ENCODE measurements around the gene TMEM163.

The TMEM163 gene

GRCh38 chr2:134721596-134721995, 2.8 kb upstream of the TMEM163 start:
- no peak for DNase-seq

- DNase-seq = no peak
Measured at GRCh38 chr2:134718023-134718816, 580 bp downstream of the TMEM163 start.

GRCh38 chr2:134717286-134718022, 1.3 kb downstream of the TMEM163 start:
- DNase-seq = no peak

- no peak for DNase-seq
Measured at GRCh38 chr2:134716721-134717243, 2.0 kb downstream of the TMEM163 start.

DNA sequence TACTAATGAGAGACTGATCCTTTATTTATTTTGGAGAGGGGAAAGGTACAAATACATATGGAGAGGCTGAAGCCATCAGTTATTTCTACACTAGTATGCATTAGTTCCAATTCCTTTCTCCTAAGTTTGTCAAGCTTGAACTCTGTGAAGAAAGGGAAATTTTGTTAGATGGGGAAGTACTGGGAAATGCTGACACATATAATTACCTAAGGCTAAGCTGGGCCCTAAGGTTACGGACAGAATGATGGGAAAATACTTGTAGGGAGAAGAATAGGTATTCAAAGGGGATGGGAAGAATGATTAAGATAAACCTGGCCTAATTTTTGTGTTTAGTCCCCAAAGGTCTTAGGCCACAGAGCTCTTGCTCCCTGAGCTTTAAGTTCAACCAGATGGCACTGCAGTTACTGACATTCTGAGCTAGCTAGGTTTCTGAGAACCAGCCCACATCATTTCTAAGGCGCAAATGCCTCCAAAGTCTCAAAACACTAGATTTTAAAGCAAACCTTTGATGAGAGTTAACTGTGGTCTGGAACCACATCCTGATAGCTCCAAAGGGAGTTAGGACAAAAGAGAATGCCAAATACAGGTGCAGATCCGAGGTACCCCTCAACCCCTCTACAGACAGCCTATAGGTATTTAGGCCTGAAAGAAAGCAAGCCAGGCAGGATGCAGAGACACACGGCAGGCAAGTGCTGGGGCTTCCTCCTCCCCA, 2.7 kb downstream of the TMEM163 start:
- DNase-seq = no peak

DNA sequence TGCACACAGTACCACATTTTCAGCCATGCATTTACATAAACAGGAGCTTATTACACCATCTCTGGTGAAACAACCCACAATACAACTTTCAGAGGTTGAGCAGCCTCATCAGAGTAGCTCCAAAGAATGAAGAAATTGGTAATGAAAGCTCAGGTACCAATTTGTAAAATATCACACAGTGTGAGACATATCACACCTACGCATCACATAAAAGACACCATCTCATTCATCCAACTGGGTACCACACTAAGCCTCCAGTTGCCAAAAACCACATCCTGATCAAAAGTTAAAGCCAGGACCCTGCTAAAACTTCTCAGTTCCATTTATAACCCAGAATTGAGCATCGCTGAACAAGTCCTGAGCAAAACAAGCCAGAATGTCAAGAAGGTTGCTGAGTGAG, 4.6 kb downstream of the TMEM163 start:
- DNase-seq = no peak

- no peak for DNase-seq
Measured at GRCh38 chr2:134713606-134714005, 5.2 kb downstream of the TMEM163 start.

GRCh38 chr2:134713176-134713575, 5.6 kb downstream of the TMEM163 start:
- no peak for DNase-seq

DNA sequence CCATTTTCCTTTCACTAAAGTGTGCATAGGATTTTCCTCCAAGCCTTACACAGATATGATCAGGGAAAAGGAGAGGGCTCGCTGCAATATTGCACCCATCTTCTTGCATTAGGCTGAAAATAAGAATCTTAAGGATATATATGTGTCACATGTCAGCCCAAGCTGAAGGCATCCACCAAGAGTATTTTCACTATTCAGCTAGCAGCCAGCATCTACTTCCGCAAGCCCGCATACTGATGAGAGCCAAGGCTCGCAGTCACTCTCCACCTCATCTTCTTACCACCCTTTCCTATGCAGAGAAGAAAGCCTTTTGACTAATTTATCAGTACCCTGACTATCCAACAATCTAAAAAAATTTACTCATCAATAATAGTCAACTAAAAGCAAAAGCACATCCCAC, 6.1 kb downstream of the TMEM163 start:
- DNase-seq = no peak

- DNase-seq = no peak
Measured at GRCh38 chr2:134712299-134712698, 6.5 kb downstream of the TMEM163 start.

DNA sequence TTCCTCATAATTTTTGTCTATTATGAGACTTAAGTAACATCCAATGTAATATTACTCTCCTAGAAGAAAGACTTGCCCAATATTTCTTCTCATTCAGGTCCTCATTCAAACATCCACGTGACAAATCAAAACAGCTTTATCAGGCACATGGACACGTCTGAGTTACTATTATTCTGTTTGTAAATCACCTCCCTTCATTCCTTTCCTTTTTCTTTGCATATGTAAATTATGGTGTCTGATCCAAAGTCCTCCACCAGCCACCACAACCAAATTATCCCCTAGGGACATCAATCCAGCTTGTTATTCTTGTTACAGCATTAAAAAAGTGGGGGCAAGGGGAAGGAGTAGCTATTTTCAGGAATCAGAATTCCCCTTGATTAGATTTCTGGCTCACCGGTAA, 7.1 kb downstream of the TMEM163 start:
- DNase-seq = no peak

DNA sequence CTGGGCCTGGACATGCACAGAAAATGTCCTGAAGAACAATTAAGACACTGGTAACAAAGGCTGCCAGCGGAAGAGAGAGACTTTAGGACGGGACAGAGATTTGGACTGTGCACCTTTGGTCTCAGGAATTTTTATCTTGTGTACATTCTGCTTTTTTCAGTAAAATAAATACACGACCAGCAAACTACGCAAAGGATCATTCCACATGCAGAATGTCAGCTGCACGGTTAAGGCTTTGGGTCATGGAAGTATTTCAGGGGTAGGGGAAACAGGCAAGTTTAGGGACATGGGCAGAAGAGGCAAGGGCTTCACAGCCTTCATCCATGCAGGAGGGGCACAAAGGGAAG, 11.5 kb downstream of the TMEM163 start:
- DNase-seq = no peak

DNA sequence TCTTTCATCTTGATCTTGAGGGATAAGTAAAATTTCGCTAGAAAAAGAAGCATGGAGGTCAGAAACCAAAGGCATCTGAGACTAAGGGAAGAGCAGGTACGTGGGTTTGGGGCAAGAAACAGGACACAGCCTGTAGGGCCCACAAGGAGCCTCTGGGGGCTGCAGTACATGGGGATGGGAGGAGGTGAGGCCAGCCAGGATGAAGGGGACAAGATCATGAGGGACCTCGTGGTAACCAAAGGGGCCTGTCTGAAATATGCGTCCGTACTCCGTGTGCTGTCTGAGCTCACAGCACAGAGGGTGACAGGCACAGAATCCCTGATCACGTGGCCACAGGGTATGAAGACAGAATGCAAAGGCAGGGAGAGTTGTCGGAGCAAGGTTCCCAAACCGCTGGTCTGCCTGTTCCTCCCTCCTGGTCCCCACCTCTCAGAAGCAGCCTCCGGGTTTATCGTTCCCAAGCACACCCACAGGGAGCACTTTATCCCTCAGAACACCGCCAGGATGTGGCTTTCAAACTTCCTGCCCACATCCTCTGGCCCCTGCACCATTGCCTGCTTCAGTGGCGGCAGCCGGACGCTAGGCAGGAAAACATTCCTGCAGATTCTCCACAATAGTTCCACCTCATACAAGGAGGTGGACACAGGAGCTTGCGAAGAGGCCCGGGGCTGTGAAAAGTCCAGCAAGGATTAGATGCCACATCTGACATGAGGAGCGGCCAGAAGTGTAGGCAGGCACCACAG, 12.0 kb downstream of the TMEM163 start:
- DNase-seq = no peak

DNA sequence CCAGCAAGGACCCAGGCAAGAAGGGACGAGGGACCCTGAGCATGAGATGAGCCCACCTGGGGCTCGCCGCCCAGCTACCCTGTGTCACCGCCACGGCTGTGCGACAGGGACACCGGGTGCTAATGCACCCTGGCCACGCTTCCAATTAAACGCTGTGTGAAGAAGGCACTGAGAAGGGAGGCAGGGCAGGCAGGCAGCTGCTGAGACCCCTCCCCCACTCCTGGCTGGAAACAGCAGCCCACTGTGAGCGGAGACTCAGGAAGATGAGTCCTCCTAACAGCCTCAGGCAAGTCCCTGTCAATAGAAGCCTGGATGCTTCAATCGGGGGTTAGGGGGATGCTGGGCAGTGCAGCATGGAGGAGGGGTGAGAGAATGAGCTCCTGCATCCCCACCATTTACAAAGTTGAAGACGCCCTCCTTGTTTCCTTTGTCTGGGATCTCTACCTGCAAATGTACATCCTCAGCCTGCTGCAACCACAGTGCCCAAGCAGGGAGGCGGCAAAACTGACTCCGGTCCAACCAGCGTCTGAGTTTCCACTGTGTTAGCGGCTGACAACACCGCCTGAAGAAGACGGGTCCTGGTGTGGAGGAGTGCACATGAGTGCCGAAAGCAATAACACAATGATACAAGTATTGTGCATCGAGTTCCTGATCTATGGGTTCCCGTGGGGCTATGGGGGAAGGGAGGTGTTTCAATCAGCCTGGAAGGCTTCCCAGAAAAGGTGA, 12.8 kb downstream of the TMEM163 start:
- DNase-seq = no peak

GRCh38 chr2:134704173-134704572, 14.6 kb downstream of the TMEM163 start:
- DNase-seq = no peak

DNA sequence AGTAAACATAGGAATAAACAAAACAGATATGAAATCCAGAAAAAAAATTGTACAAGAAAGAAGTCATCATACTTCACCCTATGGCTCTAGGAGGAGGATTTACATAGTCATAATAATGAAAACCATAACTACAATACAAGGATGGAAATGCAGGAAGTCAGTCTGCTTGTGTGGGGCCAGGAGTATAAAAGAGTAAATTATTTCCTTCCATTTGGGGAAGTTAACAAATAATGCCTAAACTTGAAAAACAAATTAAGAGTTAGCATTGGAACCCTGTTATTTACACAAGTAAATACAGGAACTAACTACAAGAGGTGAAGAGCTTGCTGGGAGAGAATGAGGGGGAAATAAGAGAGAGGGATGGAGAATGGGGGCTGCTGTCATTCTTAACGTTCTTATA, 15.4 kb downstream of the TMEM163 start:
- DNase-seq = no peak

GRCh38 chr2:134700730-134701129, 18.1 kb downstream of the TMEM163 start:
- DNase-seq = no peak

DNA sequence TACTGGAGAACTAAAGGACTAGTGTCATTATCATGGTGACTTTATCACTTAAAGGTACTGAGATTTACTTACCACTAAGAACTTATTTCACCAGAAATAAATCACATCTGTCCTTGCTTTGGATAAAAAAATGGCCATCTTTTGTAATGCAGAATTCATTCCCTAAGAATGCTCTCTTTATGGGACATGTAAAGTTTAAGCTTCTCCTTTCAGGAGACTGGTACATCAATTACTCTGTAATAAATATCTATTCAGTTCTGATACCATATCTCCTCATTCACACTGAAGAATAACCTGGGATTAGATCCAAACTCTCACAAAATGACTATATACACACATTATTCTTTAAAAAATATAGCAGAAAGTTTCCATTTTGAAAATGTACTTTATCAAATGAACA, 24.4 kb downstream of the TMEM163 start:
- DNase-seq = no peak

DNA sequence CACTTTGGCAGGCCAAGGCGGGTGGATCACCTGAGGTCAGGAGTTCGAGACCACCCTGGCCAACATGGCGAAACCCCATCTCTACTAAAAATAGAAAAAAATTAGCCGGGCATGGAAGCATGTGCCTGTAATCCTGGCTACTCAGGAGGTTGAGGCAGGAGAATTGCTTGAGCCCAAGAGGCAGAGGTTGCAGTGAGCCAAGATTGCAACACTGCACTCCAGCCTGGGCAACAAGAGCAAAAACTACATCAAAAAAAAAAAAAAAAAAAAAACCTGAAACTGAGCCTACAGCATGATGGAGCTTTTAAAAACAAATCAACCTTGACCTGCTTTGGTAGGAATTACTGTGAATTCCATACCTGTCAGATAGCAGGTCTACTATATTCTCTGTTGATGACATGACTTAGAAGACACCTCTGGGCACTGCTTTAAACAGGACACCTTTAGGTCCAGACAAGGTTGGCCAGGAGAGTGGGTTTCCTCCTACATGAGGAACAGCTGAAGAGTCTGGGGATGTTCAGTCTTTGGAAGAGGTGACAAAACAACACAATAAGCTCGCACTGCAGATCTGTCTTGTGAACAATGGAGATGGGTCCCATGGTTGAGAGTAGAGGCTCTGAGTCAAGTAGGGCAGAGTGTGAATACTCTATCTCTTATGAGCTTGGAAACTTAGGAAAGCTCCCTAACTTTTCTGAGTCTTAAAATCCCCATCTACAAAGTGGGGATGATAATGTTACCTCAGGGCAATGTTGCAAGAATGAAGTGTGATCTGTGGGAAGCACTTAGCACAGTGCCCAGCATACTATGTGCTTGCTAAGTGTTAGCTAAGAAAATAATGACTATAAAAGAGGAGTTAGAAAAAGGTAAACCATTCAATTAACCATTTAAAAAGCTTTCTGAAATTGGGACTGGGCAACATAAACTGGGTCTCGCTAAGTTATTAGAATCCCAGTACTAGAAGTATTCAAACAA, 25.2 kb downstream of the TMEM163 start:
- no peak for DNase-seq

- no peak for DNase-seq
Measured at GRCh38 chr2:134692499-134692898, 26.3 kb downstream of the TMEM163 start.

GRCh38 chr2:134690629-134691215, 28.1 kb downstream of the TMEM163 start:
- DNase-seq = no peak
